NCI-H2081 treated with DMSO at 0.1 percent for 48 hours (cell line): ENCODE results near the gene ST3GAL4.

ENCODE experiments used
- DNase-seq: peaks from one replicate; lab custom pipeline; 2025; lab: John Stamatoyannopoulos, UW

The ST3GAL4 gene

DNA sequence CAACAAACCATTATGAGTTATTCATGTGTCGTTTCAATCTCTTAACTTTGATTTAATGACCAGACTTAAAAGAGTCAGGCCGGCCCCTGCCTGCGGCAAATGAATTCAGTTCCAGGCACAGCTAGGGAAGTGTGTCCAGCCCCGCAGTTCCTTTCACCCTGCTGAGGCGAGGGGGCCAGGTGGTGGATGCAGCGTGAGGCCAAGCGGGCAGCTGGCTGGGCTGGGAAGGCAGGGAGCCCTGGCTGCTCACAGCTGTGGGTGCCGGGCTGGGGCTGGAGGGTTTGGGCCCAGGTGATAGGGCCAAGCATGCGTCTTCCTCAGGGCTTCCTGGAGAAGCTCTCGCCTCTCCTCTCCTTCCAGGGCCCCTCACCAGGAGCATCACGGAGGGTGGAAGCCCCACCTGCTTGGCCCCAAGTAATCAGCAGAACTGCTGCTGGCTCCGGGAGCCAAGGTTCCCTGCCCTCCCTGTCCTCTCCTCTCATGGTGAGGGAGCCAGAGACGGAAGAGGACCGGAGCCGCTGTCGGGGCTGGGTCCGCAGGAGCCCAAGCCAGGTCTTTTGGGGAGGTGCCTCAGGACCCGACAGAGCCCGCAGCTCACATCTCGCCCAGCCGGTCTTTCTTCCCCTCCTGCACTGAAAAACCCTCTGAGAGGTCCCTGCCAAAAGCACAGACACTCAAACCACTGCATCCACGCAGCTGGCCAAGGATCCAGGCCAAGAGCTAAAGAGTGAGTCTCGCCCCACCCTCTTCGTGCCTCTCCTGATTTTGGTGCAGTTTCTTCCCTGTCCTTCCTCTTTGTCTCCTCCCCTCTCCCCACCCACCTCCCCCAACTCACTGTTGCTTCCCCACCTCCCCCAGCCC is 97.0 kb downstream of the ST3GAL4 start:
- no peak for DNase-seq

DNA sequence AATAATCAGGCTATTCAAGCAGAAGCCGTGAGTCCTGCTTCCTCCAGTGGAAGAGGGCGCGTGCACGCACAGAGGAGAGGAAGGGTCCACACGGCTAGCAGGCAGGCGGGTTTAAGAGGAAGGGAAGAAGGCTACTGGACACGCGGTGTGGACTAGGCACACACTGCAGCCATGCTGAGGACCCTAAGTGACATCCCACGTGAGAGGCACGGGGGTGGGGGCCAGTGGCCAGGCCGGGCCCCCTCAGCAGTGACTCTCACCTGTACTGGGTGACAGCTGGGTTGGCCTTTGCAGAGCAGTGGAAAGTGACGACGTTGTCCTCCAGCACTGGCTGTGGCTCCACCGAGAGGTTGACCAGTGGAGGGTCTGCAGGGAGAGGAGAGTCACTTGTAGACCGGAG is 100.6 kb downstream of the ST3GAL4 start:
- no peak for DNase-seq

DNA sequence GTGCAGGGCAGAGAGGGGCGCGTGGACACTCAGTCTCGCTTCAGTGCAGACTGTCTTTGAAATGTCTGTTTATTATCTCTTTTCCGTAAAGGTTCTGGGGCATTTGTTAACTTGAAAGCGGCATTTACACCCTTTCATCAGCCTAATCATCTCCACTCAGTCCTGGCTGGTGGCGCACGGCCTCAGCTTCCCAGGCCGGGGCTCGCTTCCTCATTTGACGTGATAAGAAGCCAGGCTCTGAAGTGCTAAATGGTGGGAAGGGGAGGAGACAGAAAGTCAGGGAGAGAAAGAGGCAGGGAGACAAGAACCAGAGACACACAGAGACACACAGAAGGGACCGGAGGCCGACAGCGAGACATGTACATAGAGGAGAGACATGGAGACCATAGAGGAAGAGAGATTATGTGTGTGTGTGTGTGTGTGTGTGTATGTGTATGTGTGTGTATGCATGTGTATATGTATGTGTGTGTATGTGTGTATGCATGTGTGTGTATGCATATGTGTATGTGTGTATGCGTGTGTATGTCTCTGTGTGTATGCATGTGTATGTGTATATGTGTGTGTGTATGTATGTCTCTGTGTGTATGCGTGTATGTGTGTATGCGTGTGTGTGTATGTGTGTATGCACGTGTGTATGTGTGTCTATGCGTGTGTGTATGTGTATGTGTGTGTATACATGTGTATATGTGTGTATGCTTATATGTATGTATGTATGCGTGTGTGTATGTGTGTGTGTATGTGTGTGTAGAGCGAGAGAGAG is 101.5 kb downstream of the ST3GAL4 start:
- DNase-seq: no peak

DNA sequence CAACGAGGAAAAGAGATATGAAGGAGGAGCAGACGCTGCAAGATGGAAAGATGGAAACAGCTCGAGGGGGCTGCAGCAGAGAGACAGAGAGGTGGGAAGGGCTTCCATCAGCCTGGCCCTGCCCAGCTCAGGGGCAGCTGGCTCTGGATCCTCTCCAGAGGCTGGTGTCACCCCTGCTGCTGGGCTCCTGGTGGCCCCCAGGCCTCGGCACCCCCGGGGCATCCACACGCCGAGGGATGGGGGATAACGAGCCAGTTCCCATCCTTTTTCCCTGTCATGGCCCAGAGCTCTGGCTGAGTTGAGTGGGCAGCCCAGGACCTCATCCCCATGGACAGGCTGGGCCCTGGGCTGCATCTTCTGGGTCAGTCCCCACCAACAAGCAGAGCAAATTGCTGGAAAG is 102.3 kb downstream of the ST3GAL4 start:
- DNase-seq: no peak

DNA sequence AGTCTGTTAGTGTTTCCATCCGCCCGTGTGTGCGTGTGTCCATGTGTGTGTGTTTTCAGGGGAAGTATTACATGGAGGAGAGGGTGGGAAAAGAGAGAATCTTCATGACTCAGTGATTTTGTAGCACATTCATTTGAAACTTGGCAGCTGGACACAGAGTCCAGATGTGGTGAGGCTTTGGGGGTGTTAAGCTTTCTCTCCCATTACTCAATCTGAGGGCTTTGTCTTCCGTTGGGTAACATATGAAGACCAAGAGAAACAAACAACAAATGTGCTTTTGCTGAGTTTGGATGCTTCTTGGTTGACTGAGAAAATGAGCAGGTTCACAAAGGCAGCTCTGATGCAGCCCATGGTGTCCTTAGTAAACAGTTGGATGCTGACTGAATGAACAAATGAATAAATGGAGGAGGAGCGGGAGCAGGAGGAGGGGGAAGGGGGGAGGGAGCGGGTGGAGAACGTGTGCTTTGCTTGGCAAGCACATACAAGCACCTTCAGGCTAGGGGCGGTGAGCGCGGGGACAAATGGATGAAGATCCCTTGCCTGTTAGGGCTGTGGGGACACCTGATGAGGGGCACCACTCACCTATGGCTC is 104.3 kb downstream of the ST3GAL4 start:
- DNase-seq: no peak

DNA sequence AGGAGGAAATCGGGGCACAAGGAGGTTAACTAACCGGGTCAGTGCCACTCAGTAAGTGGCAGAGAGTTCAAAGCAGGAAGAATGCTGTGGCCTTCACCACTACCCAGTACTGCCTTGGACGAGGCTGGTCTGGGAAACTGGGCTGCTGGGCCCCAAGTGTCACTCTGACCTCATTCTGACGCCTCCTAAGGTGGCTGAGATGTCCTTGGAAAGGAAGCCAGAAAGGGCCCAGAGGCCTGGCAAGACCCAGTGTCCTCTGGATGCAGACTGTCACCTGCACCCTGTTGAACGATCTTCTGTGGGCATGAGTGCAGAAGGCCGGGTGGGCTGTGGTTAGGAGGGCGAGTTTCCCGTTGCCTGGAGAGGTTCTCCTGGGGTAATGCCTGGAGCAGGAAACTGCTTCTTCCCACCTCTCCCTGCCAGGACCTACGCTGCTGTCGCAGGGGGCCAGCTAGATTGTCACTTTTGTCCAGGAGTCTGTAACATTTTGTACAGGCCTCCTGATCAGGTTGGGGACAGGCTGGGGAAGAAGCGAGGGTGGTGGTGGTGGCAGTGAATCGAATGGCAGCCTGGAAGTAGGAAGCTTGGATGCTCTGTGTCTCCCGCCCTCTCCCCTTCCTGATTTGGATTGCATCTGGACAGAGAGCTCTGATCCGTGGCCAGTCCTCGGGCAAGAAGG is 105.1 kb downstream of the ST3GAL4 start:
- DNase-seq: no peak

DNA sequence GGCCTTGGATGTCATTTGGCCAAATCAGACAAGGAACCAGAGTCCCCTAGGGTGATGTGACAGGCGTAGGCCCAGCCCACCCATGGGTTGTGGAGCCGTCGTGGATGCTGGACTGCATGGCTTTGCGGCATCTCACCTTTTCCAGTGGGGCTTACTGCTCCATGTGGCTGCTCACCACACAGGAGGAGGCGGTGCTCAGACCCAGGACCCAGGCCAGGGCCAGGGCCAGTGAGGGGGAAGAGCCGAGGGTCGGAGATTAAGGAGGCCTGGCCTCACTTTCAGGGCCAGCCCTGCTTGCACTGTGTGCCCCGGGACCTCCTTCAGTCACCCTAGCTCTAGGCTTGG is 105.6 kb downstream of the ST3GAL4 start:
- DNase-seq: no peak

DNA sequence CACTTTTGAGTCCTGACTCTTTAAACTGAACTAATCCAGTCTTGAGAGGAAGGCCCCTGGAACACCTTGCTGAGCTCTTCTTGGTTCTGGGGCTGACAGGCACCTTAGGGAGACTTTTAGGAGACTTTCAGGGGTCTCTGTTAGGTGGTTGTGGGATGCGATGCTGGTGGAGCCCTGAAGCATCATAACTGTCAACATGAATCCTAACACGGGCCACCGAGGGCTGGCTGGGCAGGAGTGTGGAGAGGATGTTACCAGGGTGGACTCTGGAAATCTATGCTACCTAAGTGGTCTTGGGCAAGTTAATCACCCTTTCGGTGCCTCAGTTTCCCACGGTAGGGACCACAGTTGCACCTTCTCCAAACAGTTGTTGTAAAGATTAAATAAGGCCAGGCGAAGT is 106.5 kb downstream of the ST3GAL4 start:
- no peak for DNase-seq

DNA sequence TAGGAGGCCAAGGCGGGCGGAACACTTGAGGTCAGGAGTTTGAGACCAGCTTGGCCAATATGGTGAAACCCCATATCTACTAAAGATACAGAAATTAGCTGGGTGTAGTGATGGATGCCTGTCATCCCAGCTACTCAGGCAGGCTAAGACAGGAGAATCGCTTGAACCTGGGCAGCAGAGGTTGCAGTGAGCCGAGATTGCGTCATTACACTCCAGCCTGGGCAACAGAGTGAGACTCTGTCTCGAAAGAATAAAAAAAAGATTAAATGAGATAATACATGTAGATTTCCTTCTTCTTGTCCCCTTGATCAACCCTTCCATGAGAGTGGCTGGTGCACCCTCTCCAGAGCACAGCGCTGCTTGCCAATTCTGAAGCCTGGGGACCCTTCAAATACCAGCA is 106.9 kb downstream of the ST3GAL4 start:
- no peak for DNase-seq
